Erythroblast (primary cell): ENCODE results near the gene CAPZA2.
A peak's percentile ranks its signal among the peaks of the same experiment; 100 is the strongest.

Experiments used
- GATA1 ChIP-seq: IDR thresholded peaks from 2 replicates; pipeline ENCODE4 v1.6.1; 2011; ENCODE audit warnings: low read depth, mild to moderate bottlenecking, control low read depth, low read length, moderate library complexity
- POLR2A ChIP-seq: IDR thresholded peaks from 2 replicates; pipeline ENCODE4 v1.6.1; 2011; ENCODE audit warnings: mild to moderate bottlenecking, low read length

- TF ChIP-seq POLR2A (peak; percentile 28), GATA1 (no peak)
Measured at GRCh38 chr7:116863936-116864500, 1.6 kb downstream of the CAPZA2 start.
